OCI-LY7 (cell line): Measurements from ENCODE around the gene NTM. TPM values are rescaled to one million over a fixed set of nuclear protein-coding genes. Genes with fewer than 3 reads are reported as not detected.

Source experiments
- BruUV-seq: library from RNA; stranded (reverse); fragments of 400-500 nt; replicated peaks from 2 replicates; lab custom pipeline; 2021; lab: Mats Ljungman, UMichigan
- CTCF ChIA-PET: fragments of 300-600 bp; sonication (Branson Sonifier 250); formaldehyde crosslinking; loops from one replicate; lab custom pipeline; 2022; ENCODE audit warnings: antibody characterized with exemption; ENCODE audit not compliant: unreplicated experiment; lab: Charles Lee
- POLR2A ChIA-PET: fragments of 300-600 bp; sonication (Branson Sonifier 250); formaldehyde crosslinking; loops from one replicate; lab custom pipeline; 2022; ENCODE audit warnings: antibody characterized with exemption; lab: Charles Lee
- DNase-seq: peaks from one replicate; pipeline ENCODE4 v3.0.0-alpha.2; 2015; ENCODE audit warnings: low spot score
- H2AFZ ChIP-seq: fragments of 200-600 bp; sonication (generic), shearing (Covaris generic); 2 replicates; pipeline ENCODE4 v1.6.1; 2014; ENCODE audit warnings: mild to moderate bottlenecking, antibody characterized with exemption, low read length, moderate library complexity
- H3K27ac ChIP-seq: fragments of 200-600 bp; sonication (generic); 2 replicates; pipeline ENCODE4 v1.5.1; 2014; ENCODE audit warnings: mixed run types, low read depth, mild to moderate bottlenecking, moderate library complexity, low read length, inconsistent platforms; ENCODE audit not compliant: poor library complexity, severe bottlenecking
- H3K36me3 ChIP-seq: fragments of 200-600 bp; sonication (generic); 2 replicates; pipeline ENCODE4 v1.6.1; 2014; ENCODE audit warnings: mild to moderate bottlenecking, antibody characterized with exemption, low read length, moderate library complexity, mixed read lengths; ENCODE audit not compliant: insufficient read depth
- H3K4me1 ChIP-seq: fragments of 200-600 bp; sonication (generic); 2 replicates; pipeline ENCODE4 v1.5.1; 2014; ENCODE audit warnings: mild to moderate bottlenecking, low read length; ENCODE audit not compliant: insufficient read depth, poor library complexity, severe bottlenecking
- H3K4me2 ChIP-seq: fragments of 200-600 bp; sonication (generic); 2 replicates; pipeline ENCODE4 v1.6.1; 2014; ENCODE audit warnings: mild to moderate bottlenecking, low read length
- H3K4me3 ChIP-seq: fragments of 200-600 bp; sonication (generic); 2 replicates; pipeline ENCODE4 v1.5.1; 2014; ENCODE audit warnings: mild to moderate bottlenecking, low read depth, low read length; ENCODE audit not compliant: poor library complexity, severe bottlenecking
- H3K79me2 ChIP-seq: fragments of 200-600 bp; sonication (generic); 2 replicates; pipeline ENCODE4 v1.6.1; 2016; ENCODE audit warnings: low read depth, mild to moderate bottlenecking, low read length, moderate library complexity, mixed read lengths; ENCODE audit not compliant: insufficient read depth
- H3K9me2 ChIP-seq: fragments of 200-600 bp; sonication (generic); 2 replicates; pipeline ENCODE4 v1.6.1; 2016; ENCODE audit warnings: mild to moderate bottlenecking, low read length, mixed read lengths; ENCODE audit not compliant: insufficient read depth
- H3K9me3 ChIP-seq: fragments of 200-600 bp; sonication (generic); 2 replicates; pipeline ENCODE4 v1.6.1; 2014; ENCODE audit warnings: mild to moderate bottlenecking, mixed run types, low read length, mixed read lengths
- H4K20me1 ChIP-seq: fragments of 200-600 bp; sonication (generic); 2 replicates; pipeline ENCODE4 v1.6.1; 2014; ENCODE audit warnings: mild to moderate bottlenecking, antibody characterized with exemption, low read length, moderate library complexity, mixed read lengths; ENCODE audit not compliant: insufficient read depth
- EZH2phosphoT487 ChIP-seq: fragments of 200-600 bp; sonication (generic); IDR thresholded peaks from 2 replicates; pipeline ENCODE4 v1.6.1; 2018; ENCODE audit warnings: low read depth, borderline replicate concordance, mild to moderate bottlenecking, mixed run types, antibody characterized with exemption, low read length, moderate library complexity, mixed read lengths
- intact Hi-C: fragments of 100-400 bp; cut with micrococcal nuclease; formaldehyde crosslinking; loops from one replicate; pipeline ENCODE4 v1.10.0; 2022; ENCODE audit not compliant: unreplicated experiment
- total RNA-seq, 2 experiments: library from RNA; depleted of rRNA in 1 of 2; stranded (reverse); fragments of >200 nt in 1 of 2; shearing (Covaris generic) in 1 of 2; gene quantifications; 2 replicates each; pipeline ENCODE4 v1.2.3, GENCODE V29; 2014 to 2022
- TF ChIP-seq, protein P1 (sequence below): fragments of 200-600 bp; sonication (generic); conservative IDR thresholded peaks from 2 replicates; pipeline ENCODE4 v1.5.1; 2014; ENCODE audit warnings: mild to moderate bottlenecking, antibody characterized with exemption, low read length, moderate library complexity, mixed read lengths

NTM gene
- total RNA-seq, 2 experiments from 2014 or later: not detected

DNA sequence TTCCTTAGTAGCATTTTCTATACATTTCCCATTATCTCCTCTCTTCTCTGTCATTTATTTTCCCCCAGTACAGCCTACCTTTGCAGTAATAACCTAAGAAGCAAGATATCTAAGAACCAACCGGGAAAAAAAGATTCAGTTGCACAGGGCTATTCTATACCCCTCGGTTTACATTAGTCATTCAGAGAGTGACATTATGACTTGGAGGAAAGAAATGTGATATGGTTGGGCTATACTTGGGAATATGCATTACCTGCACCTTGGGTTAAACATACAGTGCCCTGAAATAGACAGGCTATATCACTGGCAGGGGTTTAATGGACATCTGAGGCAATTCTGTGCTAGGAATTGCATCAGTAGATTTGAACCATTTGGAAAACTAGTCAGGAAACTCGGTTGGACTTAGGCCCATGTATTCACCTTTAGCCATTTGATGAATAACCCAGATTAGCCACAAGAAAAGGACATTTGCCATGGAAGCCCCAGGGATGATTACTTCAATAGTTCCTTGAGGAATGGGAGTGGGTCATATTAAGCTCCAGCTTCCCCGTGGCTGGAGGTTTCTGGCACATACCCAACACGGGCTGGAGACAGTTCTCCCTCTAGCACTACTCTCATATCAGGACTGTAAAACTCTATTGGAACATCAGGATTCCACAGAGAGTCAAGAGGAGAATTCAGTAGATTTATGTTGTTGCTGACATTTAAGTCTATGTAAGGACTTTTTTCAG is 973.2 kb downstream of the NTM start:
- H3K79me2 ChIP-seq: no peaks in the 10 kb centered on the region
- DNase-seq: no peak
- ChIA-PET CTCF (no interaction called here), POLR2A (no interaction called here)
- no peak overlapping the region for H3K4me2 ChIP-seq
- H3K9me2 ChIP-seq: no peaks in the 10 kb centered on the region
- no peak overlapping the region for H3K4me3 ChIP-seq
- no peaks in the 10 kb centered on the region for H3K4me1 ChIP-seq
- no peaks in the 10 kb centered on the region for H3K9me3 ChIP-seq
- no TSS peak for BruUV-seq
- TF ChIP-seq, protein P1, sequence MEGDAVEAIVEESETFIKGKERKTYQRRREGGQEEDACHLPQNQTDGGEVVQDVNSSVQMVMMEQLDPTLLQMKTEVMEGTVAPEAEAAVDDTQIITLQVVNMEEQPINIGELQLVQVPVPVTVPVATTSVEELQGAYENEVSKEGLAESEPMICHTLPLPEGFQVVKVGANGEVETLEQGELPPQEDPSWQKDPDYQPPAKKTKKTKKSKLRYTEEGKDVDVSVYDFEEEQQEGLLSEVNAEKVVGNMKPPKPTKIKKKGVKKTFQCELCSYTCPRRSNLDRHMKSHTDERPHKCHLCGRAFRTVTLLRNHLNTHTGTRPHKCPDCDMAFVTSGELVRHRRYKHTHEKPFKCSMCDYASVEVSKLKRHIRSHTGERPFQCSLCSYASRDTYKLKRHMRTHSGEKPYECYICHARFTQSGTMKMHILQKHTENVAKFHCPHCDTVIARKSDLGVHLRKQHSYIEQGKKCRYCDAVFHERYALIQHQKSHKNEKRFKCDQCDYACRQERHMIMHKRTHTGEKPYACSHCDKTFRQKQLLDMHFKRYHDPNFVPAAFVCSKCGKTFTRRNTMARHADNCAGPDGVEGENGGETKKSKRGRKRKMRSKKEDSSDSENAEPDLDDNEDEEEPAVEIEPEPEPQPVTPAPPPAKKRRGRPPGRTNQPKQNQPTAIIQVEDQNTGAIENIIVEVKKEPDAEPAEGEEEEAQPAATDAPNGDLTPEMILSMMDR: no peak
- no peak for TF ChIP-seq EZH2phosphoT487
- intact Hi-C loops: no loop called here
- no peaks in the 10 kb centered on the region for H3K36me3 ChIP-seq
- no peak overlapping the region for H2AFZ ChIP-seq
- no peaks in the 10 kb centered on the region for H4K20me1 ChIP-seq
- H3K27ac ChIP-seq: no peak overlapping the region

DNA sequence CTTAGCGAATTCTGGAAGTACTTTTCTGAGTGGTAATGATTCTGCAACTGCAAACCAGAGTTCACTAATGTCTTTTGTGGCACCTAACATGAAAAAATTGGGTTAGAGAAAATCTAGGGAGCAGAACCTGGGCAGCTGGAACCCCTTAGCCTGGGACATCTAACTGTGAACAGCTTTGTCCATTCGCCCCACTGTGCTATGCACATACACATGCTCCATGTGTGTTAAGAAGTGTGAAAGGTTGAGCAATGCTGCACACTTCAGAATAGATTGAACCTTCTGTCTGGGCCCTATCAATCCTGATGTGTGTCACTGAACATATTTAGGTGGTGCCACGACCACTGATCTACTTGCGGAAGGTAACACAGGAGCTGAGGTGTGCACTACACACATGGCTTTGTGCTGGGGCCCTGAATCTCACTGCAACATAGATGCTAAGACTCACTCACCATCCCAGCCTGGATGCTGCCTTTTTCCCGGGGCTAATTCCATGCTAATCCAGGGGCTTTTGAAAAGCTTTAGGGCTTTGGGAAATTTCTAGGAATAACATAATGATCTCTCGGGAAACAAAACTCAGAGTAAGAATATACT is 976.2 kb downstream of the NTM start:
- POLR2A ChIA-PET: no interaction called here

More for the DNA sequence above, 976.2 kb downstream of the NTM start:
- no peak overlapping the region for H3K4me3 ChIP-seq
- H3K36me3 ChIP-seq: no peaks in the 10 kb centered on the region
- DNase-seq: no peak
- intact Hi-C loops: no loop called here
- H3K27ac ChIP-seq: no peak overlapping the region
- TF ChIP-seq, protein P1: no peak
- TF ChIP-seq EZH2phosphoT487: no peak
- no peaks in the 10 kb centered on the region for H3K9me2 ChIP-seq
- no peak overlapping the region for H3K4me2 ChIP-seq
- no peaks in the 10 kb centered on the region for H3K79me2 ChIP-seq
- CTCF ChIA-PET: no interaction called here
- no peaks in the 10 kb centered on the region for H3K4me1 ChIP-seq
- no peaks in the 10 kb centered on the region for H3K9me3 ChIP-seq
- no peaks in the 10 kb centered on the region for H4K20me1 ChIP-seq
- BruUV-seq: no TSS peak
- H2AFZ ChIP-seq: no peak overlapping the region
